GM21717 (cell line): ENCODE results near the gene KLB.
"Not testable (repeated sequence)": the region's sequence is repeated elsewhere in the genome, so short reads cannot be mapped to it uniquely, and the experiment has no call there.

Experiments used
- ATAC-seq: cut with Tn5 transposase; IDR thresholded peaks from one replicate; pipeline ENCODE4 v1.9.1; 2021; ENCODE audit warnings: mild to moderate bottlenecking, moderate library complexity; ENCODE audit not compliant: unreplicated experiment

KLB gene

GRCh38 chr4:39406763-39407583, at the start of gene KLB:
KLB (plus strand) TSS chr4:39406930; CDS start chr4:39406950, 20 bp downstream.
- ATAC-seq: no peak

- ATAC-seq: peak; percentile 43
These were observed 49.7 kb upstream of the KLB start for GRCh38 chr4:39357002-39357401.

DNA sequence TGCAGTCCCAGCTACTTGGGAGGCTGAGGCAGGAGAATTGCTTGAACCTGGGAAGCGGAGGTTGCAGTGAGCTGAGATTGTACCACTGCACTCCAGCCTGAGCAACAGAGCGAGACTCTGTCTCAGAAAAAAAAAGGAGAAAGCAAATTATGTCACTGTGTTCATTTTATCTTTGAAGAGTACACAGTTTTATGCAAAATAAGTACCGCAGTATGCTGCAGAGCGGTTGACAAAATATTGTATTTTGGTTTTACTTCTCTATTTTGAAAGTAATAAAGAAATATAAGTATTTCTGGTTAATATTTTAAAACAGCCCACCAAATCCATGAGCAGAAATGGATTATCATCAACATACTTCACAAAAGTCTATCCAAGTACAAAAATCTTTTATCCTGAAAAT, 46.1 kb upstream of the KLB start:
- ATAC-seq: peak; percentile 38

- ATAC-seq: no peak
These were observed 43.9 kb upstream of the KLB start for GRCh38 chr4:39362827-39363226.

DNA sequence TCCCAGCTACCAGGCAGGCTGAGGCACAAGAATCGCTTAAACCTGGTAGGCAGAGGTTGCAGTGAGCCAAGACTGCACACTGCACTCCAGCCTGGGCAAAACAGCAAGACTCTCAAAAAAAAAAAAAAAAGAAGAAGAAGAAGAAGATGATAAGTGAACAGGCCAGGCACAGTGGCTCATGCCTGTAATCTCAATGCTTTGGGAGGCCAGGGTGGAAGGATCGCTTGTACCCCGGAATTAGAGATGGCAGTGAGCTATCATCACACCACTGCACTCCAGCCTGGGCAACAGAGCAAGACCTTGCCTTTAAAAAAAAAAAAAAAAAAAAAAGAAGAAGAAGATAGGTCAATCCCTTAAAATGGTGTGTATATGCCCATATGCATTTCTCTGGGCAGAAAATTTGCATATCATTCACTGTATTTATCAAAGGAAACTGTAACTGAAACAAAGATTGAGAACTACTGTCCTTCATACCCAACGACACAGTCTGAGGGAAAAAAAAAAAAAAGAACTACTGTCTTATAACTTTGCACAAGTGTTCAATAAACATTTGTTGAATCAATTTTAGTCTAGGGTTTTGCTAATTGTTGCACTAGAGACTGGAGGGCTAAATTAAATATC, 42.8 kb upstream of the KLB start:
- peak; percentile 42 for ATAC-seq

DNA sequence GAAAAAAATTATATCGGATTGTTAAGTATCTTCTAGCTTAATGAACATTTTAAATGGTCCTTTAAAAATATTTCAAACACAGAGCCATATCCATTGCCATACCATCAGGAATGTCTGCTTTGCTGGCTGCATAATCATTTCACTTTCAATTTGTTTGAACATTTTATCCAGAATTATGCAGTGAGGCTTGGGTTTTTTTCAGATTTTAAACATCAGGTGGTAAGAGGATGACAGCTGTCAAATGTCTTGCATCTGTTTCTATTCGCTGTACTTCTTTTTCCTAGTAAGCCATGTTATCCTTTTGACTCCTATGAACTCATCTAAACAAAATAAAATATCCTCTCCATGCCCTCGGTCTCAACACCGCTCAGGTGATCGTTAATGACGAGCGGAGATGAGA, 41.4 kb upstream of the KLB start:
- ATAC-seq: no peak

GRCh38 chr4:39365830-39366771, 40.6 kb upstream of the KLB start, which contains the start of gene RFC1:
RFC1 (minus strand) TSS chr4:39366362; CDS start chr4:39366241, 121 bp downstream.
- ATAC-seq: peak; percentile 71

DNA sequence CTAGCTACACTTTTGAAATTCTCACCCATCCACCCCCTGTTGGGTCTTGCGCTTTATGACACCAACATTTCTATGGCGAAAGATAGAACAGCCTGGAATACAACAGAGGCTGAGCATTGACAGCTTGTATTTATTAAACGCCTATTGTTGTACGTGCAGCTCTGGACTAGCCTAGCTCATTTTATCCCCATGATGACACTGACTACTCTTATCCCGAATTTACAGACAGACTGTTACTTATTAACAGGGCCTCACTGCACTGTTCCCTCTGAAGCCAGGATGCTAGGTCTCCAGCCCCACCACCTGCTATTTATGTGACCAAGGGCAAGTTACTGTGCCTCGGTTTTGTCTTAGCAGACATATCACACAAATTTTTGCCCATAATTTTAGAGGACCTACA, 39.6 kb upstream of the KLB start:
- no peak for ATAC-seq

GRCh38 chr4:39369301-39369700, 37.4 kb upstream of the KLB start:
- no peak for ATAC-seq

- not testable (repeated sequence) for ATAC-seq
These were observed 35.5 kb upstream of the KLB start for GRCh38 chr4:39371209-39371608.

GRCh38 chr4:39375478-39375877, 31.3 kb upstream of the KLB start:
- no peak for ATAC-seq

GRCh38 chr4:39383690-39384089, 23.0 kb upstream of the KLB start:
- ATAC-seq: no peak

- no peak for ATAC-seq
These were observed 22.2 kb upstream of the KLB start for GRCh38 chr4:39384563-39384962.

GRCh38 chr4:39390603-39391002, 16.1 kb upstream of the KLB start:
- ATAC-seq: no peak

- no peak for ATAC-seq
These were observed 12.0 kb upstream of the KLB start for GRCh38 chr4:39394706-39395105.

DNA sequence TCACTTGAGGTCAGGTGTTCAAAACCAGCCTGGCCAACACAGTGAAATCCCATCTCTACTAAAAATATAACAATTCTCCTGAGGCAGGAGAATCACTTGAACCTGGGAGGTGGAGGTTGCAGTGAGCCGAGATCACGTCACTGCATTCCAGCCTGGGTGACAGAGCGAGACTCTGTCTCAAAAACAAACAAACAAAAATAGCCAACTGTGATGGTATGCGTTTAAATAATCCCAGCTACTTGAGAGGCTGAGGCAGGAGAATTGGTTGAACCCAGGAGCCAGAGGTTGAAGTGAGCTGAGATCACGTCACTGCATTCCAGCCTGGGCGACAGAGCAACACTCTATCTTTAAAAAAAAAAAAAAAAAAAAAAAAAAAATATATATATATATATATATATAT, 5.1 kb upstream of the KLB start:
- ATAC-seq: not testable (repeated sequence)

DNA sequence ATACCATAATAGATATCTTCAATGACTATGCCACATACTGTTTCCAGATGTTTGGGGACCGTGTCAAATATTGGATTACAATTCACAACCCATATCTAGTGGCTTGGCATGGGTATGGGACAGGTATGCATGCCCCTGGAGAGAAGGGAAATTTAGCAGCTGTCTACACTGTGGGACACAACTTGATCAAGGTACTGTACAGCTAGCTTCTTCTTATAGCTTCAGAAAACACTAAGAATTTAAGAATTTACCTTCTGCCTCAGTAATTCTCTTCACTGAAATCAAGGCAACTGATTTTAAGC, 805 bp downstream of the KLB start:
- ATAC-seq: no peak

DNA sequence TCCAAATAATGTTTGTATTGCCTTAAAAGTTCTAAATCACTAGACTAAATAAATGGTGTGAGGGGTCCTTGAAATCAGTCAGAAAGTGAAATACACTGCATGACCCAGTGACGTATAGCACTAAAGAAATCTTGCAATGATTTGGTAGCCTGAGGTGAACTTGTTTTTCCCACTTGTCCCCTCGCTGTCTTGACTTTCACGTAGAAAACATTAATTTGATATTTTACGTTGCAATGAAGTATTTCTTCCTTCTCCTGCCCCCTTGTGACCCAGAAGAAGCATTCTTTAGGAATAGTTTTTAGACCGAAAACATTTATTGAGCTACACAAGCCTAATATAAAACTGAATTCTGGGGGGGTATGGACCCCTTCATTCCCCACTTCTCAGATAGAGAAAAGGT, 3.7 kb downstream of the KLB start:
- ATAC-seq: no peak

DNA sequence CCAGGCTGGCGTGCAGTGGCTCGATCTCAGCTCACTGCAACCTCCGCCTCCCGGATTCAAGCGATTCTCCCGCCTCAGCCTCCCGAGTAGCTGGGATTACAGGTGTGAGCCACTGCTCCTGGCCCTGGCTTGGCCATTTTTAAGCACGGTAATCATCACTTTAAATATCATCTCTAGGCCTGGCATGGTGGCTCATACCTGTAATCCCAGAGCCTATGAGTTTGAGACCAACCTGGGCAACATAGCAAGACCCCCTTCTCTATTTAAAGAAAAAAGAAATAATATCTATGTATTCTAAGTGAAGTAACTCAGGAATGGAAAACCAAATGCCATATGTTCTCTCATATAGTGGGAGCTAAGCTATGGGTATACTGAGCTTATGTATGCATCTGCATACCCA, 4.8 kb downstream of the KLB start:
- not testable (repeated sequence) for ATAC-seq

DNA sequence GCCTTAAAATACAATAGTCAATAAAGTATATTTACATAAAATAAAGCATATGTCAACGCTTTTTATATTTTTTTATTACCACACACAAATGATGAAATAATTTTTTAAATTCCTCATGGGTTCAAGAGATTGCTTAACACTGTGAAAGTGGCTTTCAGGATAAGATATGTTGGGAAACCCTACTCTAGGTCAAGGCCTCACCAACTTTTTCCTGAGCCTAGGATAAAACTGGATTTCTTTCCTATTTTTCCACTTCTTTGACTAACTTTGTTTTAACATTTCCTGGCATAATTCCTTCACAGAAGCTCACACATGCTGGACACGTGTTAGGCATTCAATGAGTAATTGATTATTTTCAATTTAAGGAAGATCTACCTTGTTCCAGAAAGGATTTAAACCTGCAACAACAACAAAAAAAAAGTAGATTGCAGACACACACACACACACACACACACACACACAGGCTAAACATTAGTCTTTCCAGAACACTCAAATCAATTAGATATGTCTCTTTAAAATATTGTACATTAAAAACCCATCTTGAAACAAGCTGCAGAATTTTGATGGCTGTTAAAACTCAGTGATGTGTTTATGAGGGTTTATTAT, 9.1 kb downstream of the KLB start:
- no peak for ATAC-seq

- no peak for ATAC-seq
These were observed 15.5 kb downstream of the KLB start for GRCh38 chr4:39422247-39422646.
